Upper lobe of right lung (tissue), 1 donor: ENCODE measurements around the gene ZNF521. TPM values are rescaled to one million over a fixed set of nuclear protein-coding genes. Genes with fewer than 3 reads are reported as not detected.

Experiments
- ATAC-seq: fragments of 200-7000 bp; cut with Tn5 transposase; one replicate; pipeline ENCODE4 v1.9.1; 2020; ENCODE audit warnings: mild to moderate bottlenecking, moderate library complexity
- DNase-seq: peaks from one replicate; pipeline ENCODE4 v3.0.0-alpha.2; 2020
- H3K27ac ChIP-seq: fragments of 200-600 bp; one replicate; pipeline ENCODE4 v1.8.0; 2022
- H3K27me3 ChIP-seq: fragments of 200-600 bp; one replicate; pipeline ENCODE4 v1.8.0; 2022; ENCODE audit warnings: mild to moderate bottlenecking
- H3K36me3 ChIP-seq: fragments of 200-600 bp; one replicate; pipeline ENCODE4 v1.8.0; 2022
- H3K4me1 ChIP-seq: fragments of 200-600 bp; one replicate; pipeline ENCODE4 v1.8.0; 2022
- H3K4me3 ChIP-seq: fragments of 200-600 bp; one replicate; pipeline ENCODE4 v1.8.0; 2022; ENCODE audit warnings: mild to moderate bottlenecking
- H3K9me3 ChIP-seq: fragments of 200-600 bp; one replicate; pipeline ENCODE4 v1.8.0; 2022
- intact Hi-C: fragments of 100-400 bp; cut with DNase I; formaldehyde crosslinking; loops from one replicate; pipeline ENCODE4 v1.11.0; 2022
- total RNA-seq: library from RNA; stranded (reverse); fragmentation: NEBNext Ultra II Directional; extraction: Animal tissue kit (Norgen Biotek cat#: 25700); gene quantifications from one replicate; pipeline ENCODE4 v1.2.1, GENCODE V29; 2021
- TF ChIP-seq, protein P1 (sequence below): fragments of 200-600 bp; IDR thresholded peaks from one replicate; pipeline ENCODE4 v1.8.0; 2022; ENCODE audit warnings: antibody characterized with exemption
- donor health status: DM: no; HTN: yes; CAD: no; lungs with severe emphysema.

Gene ZNF521
- total RNA-seq, 1 donor from 2014 or later, result 25.0 TPM

DNA sequence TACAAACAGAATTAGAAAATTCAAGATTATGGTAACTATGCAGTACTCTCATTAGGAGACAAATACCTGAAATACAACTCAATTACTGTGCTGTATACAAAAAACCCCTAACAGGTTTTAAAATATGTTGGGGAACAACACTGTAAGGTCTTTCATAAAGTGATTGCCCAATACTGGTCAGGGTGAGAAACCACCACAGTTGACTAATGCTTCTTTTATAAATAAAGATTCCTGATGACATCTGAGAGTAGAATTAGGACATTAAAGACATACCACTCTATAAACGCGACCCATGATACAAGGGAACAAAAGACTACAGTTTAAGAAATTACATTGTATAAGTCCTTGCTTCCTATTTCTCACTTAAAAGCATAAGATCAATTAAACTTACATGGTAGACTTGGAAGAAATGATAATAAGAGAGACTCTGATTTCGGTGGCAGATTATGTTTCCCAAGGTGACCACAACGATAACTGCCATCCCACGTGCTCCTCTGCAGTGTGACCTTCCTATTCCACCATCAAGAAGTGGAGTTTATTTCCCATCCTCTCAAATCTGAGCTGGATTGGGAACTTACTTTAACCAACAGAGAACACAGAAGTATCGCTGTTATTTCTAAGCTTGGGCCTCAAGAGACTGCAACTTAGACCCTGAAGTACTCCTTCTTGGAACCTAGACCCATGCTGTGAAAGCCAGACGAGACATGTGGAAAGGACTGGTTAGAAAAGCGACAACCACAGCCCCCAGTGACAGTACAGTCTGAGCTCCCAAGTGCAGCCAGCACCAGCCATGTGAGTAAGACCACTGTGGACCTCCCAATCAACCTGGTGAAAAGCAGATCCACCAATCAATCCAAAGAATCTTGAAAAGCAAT, 52.3 kb downstream of the ZNF521 start:
- Histone ChIP-seq H3K4me3 (no peak overlapping the region), H3K27me3 (no peaks in the 10 kb centered on the region), H3K9me3 (no peaks in the 10 kb centered on the region), H3K27ac (no peak overlapping the region), H3K36me3 (no peaks in the 10 kb centered on the region), H3K4me1 (no peaks in the 10 kb centered on the region)
- TF ChIP-seq, protein P1, sequence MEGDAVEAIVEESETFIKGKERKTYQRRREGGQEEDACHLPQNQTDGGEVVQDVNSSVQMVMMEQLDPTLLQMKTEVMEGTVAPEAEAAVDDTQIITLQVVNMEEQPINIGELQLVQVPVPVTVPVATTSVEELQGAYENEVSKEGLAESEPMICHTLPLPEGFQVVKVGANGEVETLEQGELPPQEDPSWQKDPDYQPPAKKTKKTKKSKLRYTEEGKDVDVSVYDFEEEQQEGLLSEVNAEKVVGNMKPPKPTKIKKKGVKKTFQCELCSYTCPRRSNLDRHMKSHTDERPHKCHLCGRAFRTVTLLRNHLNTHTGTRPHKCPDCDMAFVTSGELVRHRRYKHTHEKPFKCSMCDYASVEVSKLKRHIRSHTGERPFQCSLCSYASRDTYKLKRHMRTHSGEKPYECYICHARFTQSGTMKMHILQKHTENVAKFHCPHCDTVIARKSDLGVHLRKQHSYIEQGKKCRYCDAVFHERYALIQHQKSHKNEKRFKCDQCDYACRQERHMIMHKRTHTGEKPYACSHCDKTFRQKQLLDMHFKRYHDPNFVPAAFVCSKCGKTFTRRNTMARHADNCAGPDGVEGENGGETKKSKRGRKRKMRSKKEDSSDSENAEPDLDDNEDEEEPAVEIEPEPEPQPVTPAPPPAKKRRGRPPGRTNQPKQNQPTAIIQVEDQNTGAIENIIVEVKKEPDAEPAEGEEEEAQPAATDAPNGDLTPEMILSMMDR, result no peak
- DNase-seq (no peak), ATAC-seq (no peak)
- intact Hi-C loops, result no loop called here

DNA sequence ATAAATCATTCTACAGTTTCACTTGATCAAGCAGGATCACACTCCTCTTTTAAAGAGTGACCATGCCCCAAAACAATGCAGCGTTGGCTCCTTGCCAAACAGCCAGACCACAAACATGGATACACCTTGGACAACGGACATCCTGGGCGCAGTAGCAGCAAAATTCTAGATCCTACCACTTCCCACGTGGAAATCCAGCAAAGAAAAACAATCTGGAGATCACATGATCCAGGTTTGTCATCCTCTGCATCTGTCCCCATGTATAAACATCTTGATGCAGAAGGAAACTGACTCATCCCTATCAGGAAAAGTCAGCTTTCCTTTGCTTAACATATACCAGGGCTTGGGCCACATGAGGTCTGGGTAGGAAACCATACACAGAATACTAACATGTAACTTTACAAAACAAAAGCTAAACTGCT, 53.1 kb downstream of the ZNF521 start:
- Histone ChIP-seq H3K4me3 (no peak overlapping the region), H3K9me3 (no peaks in the 10 kb centered on the region), H3K27ac (peak overlapping the region; percentile 1), H3K4me1 (no peaks in the 10 kb centered on the region), H3K27me3 (no peaks in the 10 kb centered on the region), H3K36me3 (no peaks in the 10 kb centered on the region)
- ATAC-seq, result peak; percentile 79
- TF ChIP-seq, protein P1, result no peak
- intact Hi-C loops, result no loop called here
- no peak for DNase-seq

DNA sequence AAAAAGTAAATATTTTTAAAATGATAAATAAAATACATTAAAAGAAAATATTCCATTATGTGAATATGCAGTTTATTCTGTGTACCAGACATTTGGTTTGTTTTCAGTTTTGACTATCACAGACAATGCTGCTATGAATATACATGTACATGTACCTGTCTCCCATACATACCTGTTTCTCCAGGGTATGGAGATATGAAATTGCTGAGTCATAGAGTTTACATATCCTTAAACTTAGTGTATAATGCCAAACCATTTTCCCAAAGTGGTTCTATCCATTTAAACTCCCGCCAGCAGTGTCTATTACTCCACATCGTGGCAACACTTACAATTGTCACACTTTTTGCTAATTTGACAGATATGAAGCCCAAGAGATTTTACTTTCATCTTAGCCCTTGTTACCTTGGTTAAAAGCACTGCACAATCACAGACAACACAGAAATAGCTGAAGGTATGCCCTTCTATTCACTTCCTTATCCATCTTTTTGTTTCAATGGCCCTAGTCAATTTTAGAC, 56.3 kb downstream of the ZNF521 start:
- TF ChIP-seq, protein P1, result no peak
- no peak overlapping the region for H3K4me3 ChIP-seq
- H3K4me1 ChIP-seq, result no peaks in the 10 kb centered on the region
- intact Hi-C loops, result no loop called here
- DNase-seq, result no peak
- no peaks in the 10 kb centered on the region for H3K36me3 ChIP-seq
- no peaks in the 10 kb centered on the region for H3K9me3 ChIP-seq
- no peak overlapping the region for H3K27ac ChIP-seq
- no peaks in the 10 kb centered on the region for H3K27me3 ChIP-seq
- ATAC-seq, result no peak

DNA sequence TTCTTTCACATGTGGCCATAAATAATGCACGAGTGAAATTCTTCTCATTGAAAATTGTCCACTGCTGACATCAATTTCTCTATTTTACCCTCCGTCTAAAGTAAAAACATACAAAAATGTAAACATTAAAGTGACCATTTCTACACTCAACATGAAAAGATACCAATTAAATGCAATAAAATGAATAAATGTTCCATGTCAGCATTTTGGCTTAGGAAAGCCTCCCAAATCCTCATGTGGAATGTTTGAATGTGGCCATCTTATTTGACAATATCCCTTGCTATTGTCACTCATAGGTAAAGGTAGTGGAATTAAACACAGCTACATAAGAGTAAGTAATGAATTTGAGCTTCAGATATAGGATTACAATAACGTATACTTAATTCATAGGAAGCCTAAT, 60.8 kb downstream of the ZNF521 start:
- Histone ChIP-seq H3K27ac (no peak overlapping the region), H3K9me3 (no peaks in the 10 kb centered on the region), H3K4me3 (no peak overlapping the region), H3K27me3 (no peaks in the 10 kb centered on the region), H3K36me3 (no peaks in the 10 kb centered on the region), H3K4me1 (no peaks in the 10 kb centered on the region)
- no peak for DNase-seq
- intact Hi-C loops, result no loop called here
- TF ChIP-seq, protein P1, result no peak
- ATAC-seq, result no peak

DNA sequence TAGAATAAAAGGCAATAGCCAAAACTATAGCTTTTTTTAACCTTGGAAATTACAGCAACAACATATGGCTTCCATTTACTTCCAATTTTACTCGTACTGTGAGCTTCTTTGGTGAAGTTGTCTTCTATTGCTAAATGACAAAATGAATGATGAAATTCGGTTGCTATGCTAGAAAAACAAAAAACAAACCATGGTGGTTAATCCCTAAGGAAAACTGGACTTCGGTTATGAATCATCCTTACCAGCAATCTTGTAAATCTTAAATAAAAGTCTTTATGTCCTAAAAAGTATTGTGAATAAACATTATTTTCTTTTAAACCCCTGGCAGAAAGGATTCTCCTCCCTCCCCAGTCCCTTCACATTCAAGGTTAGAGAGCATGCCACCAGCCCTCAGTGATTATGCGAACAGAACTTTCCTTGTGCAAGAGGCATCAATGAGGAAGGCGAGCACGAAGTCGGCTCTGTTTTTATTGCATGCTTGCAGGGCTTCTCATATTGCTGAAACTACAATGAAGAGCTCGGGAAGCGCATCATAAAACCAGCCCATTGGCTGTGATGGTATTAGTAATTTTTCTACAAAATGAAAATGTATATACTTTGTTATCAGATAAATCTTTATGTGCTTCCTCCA, 62.9 kb downstream of the ZNF521 start:
- TF ChIP-seq, protein P1, result no peak
- intact Hi-C loops, result no loop called here
- Histone ChIP-seq H3K4me3 (no peak overlapping the region), H3K36me3 (no peaks in the 10 kb centered on the region), H3K4me1 (no peaks in the 10 kb centered on the region), H3K9me3 (no peaks in the 10 kb centered on the region), H3K27me3 (no peaks in the 10 kb centered on the region), H3K27ac (peak overlapping the region; percentile 39)
- no peak for DNase-seq
- peak; percentile 54 for ATAC-seq
